Fibroblast of the aortic adventitia (primary cell): Measurements from ENCODE around the gene MGAT4A. TPM values are rescaled to one million over a fixed set of nuclear protein-coding genes. Genes with fewer than 3 reads are reported as not detected.
"Not testable (repeated sequence)": the region's sequence is repeated elsewhere in the genome, so short reads cannot be mapped to it uniquely, and the experiment has no call there.

Source experiments
- DNase-seq: peaks from one replicate; pipeline ENCODE4 v3.0.0-alpha.2; 2010; ENCODE audit warnings: low read depth
- H3K4me3 ChIP-seq: 2 replicates; pipeline ENCODE4 v1.5.1; 2011; ENCODE audit warnings: low read depth, mild to moderate bottlenecking, control low read depth, low read length, moderate library complexity
- CTCF ChIP-seq: IDR thresholded peaks from 2 replicates; pipeline ENCODE4 v1.5.1; 2011; ENCODE audit warnings: mild to moderate bottlenecking, low read length, control low read depth, inconsistent platforms; ENCODE audit not compliant: insufficient read depth
- total RNA-seq: library from RNA; depleted of rRNA; stranded (reverse); fragments of >200 nt; gene quantifications from 2 replicates; pipeline ENCODE4 v1.2.3, GENCODE V29; 2012; ENCODE audit warnings: low replicate concordance

The MGAT4A gene
- total RNA-seq, 1 donor = 0.36 TPM

- H3K4me3 ChIP-seq = no peak overlapping the region
- TF ChIP-seq CTCF = no peak
- no peak for DNase-seq
Observed at GRCh38 chr2:98731894-98732349, 990 bp upstream of the MGAT4A start.

- H3K4me3 ChIP-seq = peak overlapping the region; percentile 33
- no peak for DNase-seq
- TF ChIP-seq CTCF = peak; percentile 28
Observed at GRCh38 chr2:98730707-98731040, 258 bp downstream of the MGAT4A start.

GRCh38 chr2:98730053-98730706, 752 bp downstream of the MGAT4A start:
- TF ChIP-seq CTCF = no peak
- peak overlapping the region; percentile 33 for H3K4me3 ChIP-seq
- peak; percentile 2 for DNase-seq

GRCh38 chr2:98729652-98730051, 1.3 kb downstream of the MGAT4A start:
- H3K4me3 ChIP-seq = no peak overlapping the region
- no peak for TF ChIP-seq CTCF
- DNase-seq = no peak

GRCh38 chr2:98728088-98728718, 2.7 kb downstream of the MGAT4A start:
- H3K4me3 ChIP-seq, DNase-seq: not testable (repeated sequence)

GRCh38 chr2:98727369-98728087, 3.4 kb downstream of the MGAT4A start:
- H3K4me3 ChIP-seq = no peak overlapping the region
- TF ChIP-seq CTCF = no peak
- no peak for DNase-seq

- no peak for TF ChIP-seq CTCF
- no peak overlapping the region for H3K4me3 ChIP-seq
- no peak for DNase-seq
Observed at GRCh38 chr2:98726735-98727368, 4.1 kb downstream of the MGAT4A start.
